Breast epithelium (tissue), 4 donors: ENCODE measurements around the gene SCUBE3. TPM values are rescaled to one million over a fixed set of nuclear protein-coding genes. Genes with fewer than 3 reads are reported as not detected.

Source experiments
- DNase-seq, 2 donors: peaks; one replicate each; pipeline ENCODE4 v3.0.0-alpha.2; 2019; ENCODE audit warnings: low spot score in 2 of 2
- H3K27ac ChIP-seq, 2 donors: fragments of 200-600 bp; sonication (generic) in 1 of 2; one replicate each; pipeline ENCODE4 v1.5.1; 2016 to 2019; ENCODE audit warnings: mild to moderate bottlenecking in 1 of 2
- H3K27me3 ChIP-seq, 2 donors: fragments of 200-600 bp; sonication (generic) in 1 of 2; one replicate each; pipeline versions ENCODE4 v1.5.1 to v1.6.0; 2017 to 2019; ENCODE audit warnings: control low read depth in 1 of 2, mild to moderate bottlenecking in 1 of 2
- H3K36me3 ChIP-seq: fragments of 200-600 bp; one replicate; pipeline ENCODE4 v1.5.1; 2019
- H3K4me1 ChIP-seq, 2 donors: fragments of 200-600 bp; sonication (generic); one replicate each; pipeline ENCODE4 v1.5.1; 2016 to 2019; ENCODE audit warnings: control low read depth in 1 of 2
- H3K4me3 ChIP-seq, 3 donors: fragments of 200-600 bp; sonication (generic); 1 replicate in 2 of 3; 2 replicates in 1 of 3; pipeline ENCODE4 v1.5.1; 2016 to 2019; ENCODE audit warnings: mild to moderate bottlenecking in 3 of 3, moderate library complexity in 2 of 3
- H3K9me3 ChIP-seq, 2 donors: fragments of 200-600 bp; sonication (generic) in 1 of 2; one replicate each; pipeline ENCODE4 v1.5.1; 2016 to 2019; ENCODE audit warnings: control low read depth in 1 of 2
- CTCF ChIP-seq, 3 donors: fragments of 450-650 bp; IDR thresholded peaks; one replicate each; pipeline ENCODE4 v1.5.1; 2016 to 2017; ENCODE audit warnings: antibody characterized with exemption in 3 of 3, mild to moderate bottlenecking in 3 of 3, moderate library complexity in 3 of 3
- POLR2A ChIP-seq: fragments of 450-650 bp; IDR thresholded peaks from one replicate; pipeline ENCODE4 v1.6.1; 2016; ENCODE audit warnings: antibody characterized with exemption, mild to moderate bottlenecking, moderate library complexity
- POLR2AphosphoS5 ChIP-seq, 3 donors: sonication (generic); formaldehyde crosslinking; IDR thresholded peaks; one replicate each; pipeline ENCODE4 v1.6.1; 2017; ENCODE audit warnings: antibody characterized with exemption in 3 of 3
- intact Hi-C: fragments of 100-400 bp; cut with DNase I; formaldehyde crosslinking; loops from one replicate; pipeline ENCODE4 v1.15.1; 2023; ENCODE audit warnings: low total_unique reads
- total RNA-seq, 3 donors: library from RNA; depleted of rRNA; stranded (reverse); fragments of >200 nt; gene quantifications; one replicate each; pipeline ENCODE4 v1.1.0, GENCODE V29; 2016

SCUBE3 gene
- total RNA-seq, 3 donors from 2014 or later: under 0.01 to 0.33 (median under 0.01) TPM

- Histone ChIP-seq H3K27me3 (no peaks in the 10 kb centered on the region), H3K27ac (no peak overlapping the region), H3K9me3 (no peaks in the 10 kb centered on the region), H3K4me3 (no peak overlapping the region), H3K36me3 (no peaks in the 10 kb centered on the region), H3K4me1 (peaks cover 4 to 6% of the 10 kb centered on the region in 2 donors)
- intact Hi-C loops: loop anchor here (5.0 kb wide), 1 partner anchor 518 kb away; no protein-coding TSS in a partner anchor
- TF ChIP-seq POLR2AphosphoS5 (IDR thresholded peaks at IDR 0.05): no peak
- TF ChIP-seq POLR2A: no peak
- TF ChIP-seq CTCF (IDR thresholded peaks at IDR 0.05): no peak
- no peak for DNase-seq
These were observed 85.9 kb downstream of the SCUBE3 start for GRCh38 chr6:35299674-35300073.

- intact Hi-C loops: no loop called here
- H3K27ac ChIP-seq: no peak overlapping the region
- DNase-seq: no peak
- H3K4me1 ChIP-seq: peaks cover 4 to 6% of the 10 kb centered on the region in 2 donors
- H3K9me3 ChIP-seq: no peaks in the 10 kb centered on the region
- H3K27me3 ChIP-seq: no peaks in the 10 kb centered on the region
- no peak for TF ChIP-seq CTCF (IDR thresholded peaks at IDR 0.05)
- TF ChIP-seq POLR2AphosphoS5 (IDR thresholded peaks at IDR 0.05): no peak
- TF ChIP-seq POLR2A: no peak
- H3K36me3 ChIP-seq: no peaks in the 10 kb centered on the region
- H3K4me3 ChIP-seq: no peak overlapping the region
These were observed 87.1 kb downstream of the SCUBE3 start for GRCh38 chr6:35300848-35301247.

Other genes starting within 250 kb of the SCUBE3 start
- under 1 TPM in 2 of 3 donors, not detected in 1; 0.32 to 0.66 TPM for gene TCP11, start 72.6 kb upstream of the SCUBE3 start, total RNA-seq
- gene ZNF76, start 45.8 kb downstream of the SCUBE3 start, total RNA-seq: 10 to 100 TPM; 32.3 to 53.0 (median 46.9) TPM
- 10 to 100 TPM in 2 of 3 donors, 1 to 10 TPM in 1; 4.8 to 14.2 (median 14.1) TPM for gene DEF6, start 83.9 kb downstream of the SCUBE3 start, total RNA-seq
- 10 to 100 TPM in 2 of 3 donors, 1 to 10 TPM in 1; 7.2 to 11.1 (median 10.7) TPM for gene PPARD, start 128.6 kb downstream of the SCUBE3 start, total RNA-seq
- 10 to 100 TPM in 2 of 3 donors, 1 to 10 TPM in 1; 9.7 to 12.6 (median 10.8) TPM for gene FANCE, start 238.4 kb downstream of the SCUBE3 start, total RNA-seq